Astrocyte of the cerebellum (primary cell): ENCODE measurements around the gene LCN12.

ENCODE experiments used
- DNase-seq: peaks from one replicate; pipeline ENCODE4 v3.0.0-alpha.2; 2011; ENCODE audit warnings: low read depth
- H3K4me3 ChIP-seq: 2 replicates; pipeline ENCODE4 v1.5.1; 2011; ENCODE audit warnings: mild to moderate bottlenecking, low read depth, low read length, moderate library complexity
- in situ Hi-C: cut with HindIII; loops from 2 replicates; pipeline ENCODE4 v1.10.0; 2017; ENCODE audit warnings: low sequenced_read_pairs
- TF ChIP-seq, protein P1 (sequence below): IDR thresholded peaks from 2 replicates; pipeline ENCODE4 v1.5.1; 2012; ENCODE audit warnings: low read length, low read depth, moderate library complexity, mild to moderate bottlenecking; ENCODE audit errors: missing control alignments

Gene LCN12

GRCh38 chr9:136921307-136921706, 30.8 kb upstream of the LCN12 start:
- DNase-seq = no peak
- in situ Hi-C loops = no loop called here
- no peak overlapping the region for H3K4me3 ChIP-seq
- TF ChIP-seq, protein P1, sequence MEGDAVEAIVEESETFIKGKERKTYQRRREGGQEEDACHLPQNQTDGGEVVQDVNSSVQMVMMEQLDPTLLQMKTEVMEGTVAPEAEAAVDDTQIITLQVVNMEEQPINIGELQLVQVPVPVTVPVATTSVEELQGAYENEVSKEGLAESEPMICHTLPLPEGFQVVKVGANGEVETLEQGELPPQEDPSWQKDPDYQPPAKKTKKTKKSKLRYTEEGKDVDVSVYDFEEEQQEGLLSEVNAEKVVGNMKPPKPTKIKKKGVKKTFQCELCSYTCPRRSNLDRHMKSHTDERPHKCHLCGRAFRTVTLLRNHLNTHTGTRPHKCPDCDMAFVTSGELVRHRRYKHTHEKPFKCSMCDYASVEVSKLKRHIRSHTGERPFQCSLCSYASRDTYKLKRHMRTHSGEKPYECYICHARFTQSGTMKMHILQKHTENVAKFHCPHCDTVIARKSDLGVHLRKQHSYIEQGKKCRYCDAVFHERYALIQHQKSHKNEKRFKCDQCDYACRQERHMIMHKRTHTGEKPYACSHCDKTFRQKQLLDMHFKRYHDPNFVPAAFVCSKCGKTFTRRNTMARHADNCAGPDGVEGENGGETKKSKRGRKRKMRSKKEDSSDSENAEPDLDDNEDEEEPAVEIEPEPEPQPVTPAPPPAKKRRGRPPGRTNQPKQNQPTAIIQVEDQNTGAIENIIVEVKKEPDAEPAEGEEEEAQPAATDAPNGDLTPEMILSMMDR = no peak

DNA sequence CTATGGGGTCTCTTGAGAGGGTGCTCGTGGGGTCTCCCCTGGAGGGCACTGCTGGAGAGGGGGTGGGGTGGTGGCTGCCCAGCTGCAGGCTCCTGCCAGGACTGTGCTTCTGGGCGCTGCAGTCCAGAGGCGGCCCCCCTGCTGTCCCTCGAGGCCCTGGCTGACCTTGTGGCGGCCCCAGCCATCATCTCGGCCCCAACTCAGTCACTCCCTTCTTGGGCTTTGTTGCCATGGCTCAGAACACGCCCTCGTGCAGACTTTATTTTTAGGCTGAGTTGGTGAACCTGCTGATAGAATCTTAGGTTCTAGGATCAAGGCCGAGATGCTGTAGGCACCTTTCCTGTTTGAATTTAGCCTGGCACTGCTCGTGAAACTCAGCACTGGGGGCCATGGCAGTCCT, 30.4 kb upstream of the LCN12 start:
- TF ChIP-seq, protein P1 = no peak
- no peak for DNase-seq
- H3K4me3 ChIP-seq = no peak overlapping the region
- in situ Hi-C loops = no loop called here

DNA sequence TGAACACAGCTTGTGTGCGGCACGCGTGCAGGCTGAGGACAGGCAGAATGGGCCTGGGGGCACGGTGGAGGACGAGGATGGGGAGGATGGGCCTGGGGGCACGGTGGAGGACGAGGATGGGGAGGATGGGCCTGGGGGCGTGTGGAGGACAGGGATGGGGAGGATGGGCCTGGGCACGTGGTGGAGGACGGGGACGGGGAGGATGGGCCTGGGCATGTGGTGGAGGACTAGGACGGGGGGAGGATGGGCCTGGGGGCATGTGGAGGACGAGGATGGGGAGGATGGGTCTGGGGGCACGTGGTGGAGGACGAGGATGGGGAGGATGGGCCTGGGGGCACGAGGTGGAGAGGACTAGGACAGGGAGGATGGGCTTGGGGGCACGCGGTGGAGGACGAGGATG, 29.5 kb upstream of the LCN12 start:
- H3K4me3 ChIP-seq = no peak overlapping the region
- TF ChIP-seq, protein P1 = no peak
- in situ Hi-C loops = no loop called here
- DNase-seq = no peak

GRCh38 chr9:136923881-136924280, 28.2 kb upstream of the LCN12 start:
- in situ Hi-C loops = no loop called here
- TF ChIP-seq, protein P1 = no peak
- H3K4me3 ChIP-seq = no peak overlapping the region
- DNase-seq = no peak

DNA sequence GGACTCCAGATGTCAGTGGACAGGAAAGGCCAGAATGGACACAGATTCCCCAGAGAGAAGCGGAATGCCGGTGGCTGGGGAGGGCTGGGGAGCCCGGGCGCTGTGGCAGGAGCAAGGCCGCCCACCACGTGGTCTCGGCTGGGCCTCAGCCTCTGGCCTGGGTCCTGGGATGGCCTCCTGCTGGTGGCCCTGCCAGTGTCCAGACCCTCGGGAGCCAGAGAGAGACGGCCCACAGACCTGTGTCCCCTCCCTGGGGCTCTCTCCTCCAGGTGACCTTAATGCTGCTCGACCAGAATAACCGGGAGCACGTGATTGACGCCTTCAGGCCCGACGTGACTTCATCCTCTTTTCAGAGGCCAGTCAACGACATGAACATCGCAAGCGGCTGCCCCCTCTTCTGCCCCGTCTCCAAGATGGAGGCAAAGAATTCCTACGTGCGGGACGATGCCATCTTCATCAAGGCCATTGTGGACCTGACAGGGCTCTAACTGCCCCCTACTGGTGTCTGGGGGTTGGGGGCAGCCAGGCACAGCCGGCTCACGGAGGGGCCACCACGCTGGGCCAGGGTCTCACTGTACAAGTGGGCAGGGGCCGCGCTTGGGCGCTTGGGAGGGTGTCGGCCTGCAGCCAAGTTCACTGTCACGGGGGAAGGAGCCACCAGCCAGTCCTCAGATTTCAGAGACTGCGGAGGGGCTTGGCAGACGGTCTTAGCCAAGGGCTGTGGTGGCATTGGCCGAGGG, 26.5 kb upstream of the LCN12 start:
- H3K4me3 ChIP-seq = no peak overlapping the region
- in situ Hi-C loops = no loop called here
- no peak for DNase-seq
- TF ChIP-seq, protein P1 = no peak

- DNase-seq = no peak
- TF ChIP-seq, protein P1 = no peak
- in situ Hi-C loops = no loop called here
- no peak overlapping the region for H3K4me3 ChIP-seq
These were observed 25.8 kb upstream of the LCN12 start for GRCh38 chr9:136926154-136926704.

DNA sequence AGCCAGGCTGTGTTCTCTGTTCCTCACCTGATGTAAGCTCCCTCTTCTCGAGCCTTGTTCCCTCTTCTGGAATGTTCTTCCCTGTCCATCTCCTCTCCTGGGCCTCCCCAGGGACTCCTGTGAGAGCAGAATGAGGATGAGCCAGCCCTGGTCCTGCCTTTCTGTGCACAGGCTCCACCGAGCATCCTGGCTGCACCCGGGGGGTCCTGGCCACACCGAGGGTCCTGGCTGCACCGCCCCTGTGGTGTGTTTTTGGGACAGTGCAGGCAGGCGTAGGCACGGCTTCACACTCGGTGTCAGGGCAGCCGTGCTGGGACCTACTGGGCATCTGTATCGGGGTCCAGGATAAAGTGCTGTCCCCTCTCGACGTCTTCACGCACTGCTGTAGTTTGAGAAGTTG, 25.3 kb upstream of the LCN12 start:
- TF ChIP-seq, protein P1 = no peak
- DNase-seq = no peak
- H3K4me3 ChIP-seq = no peak overlapping the region
- in situ Hi-C loops = no loop called here
